OCI-LY1 (cell line): ENCODE measurements around the gene COA5.
A peak's percentile ranks its signal among the peaks of the same experiment; 100 is the strongest.

Source experiments
- H2AFZ ChIP-seq: fragments of 200-600 bp; sonication (generic), shearing (Covaris generic); 2 replicates; pipeline ENCODE4 v1.6.0; 2014; ENCODE audit warnings: antibody characterized with exemption, mild to moderate bottlenecking, low read length
- H3F3A ChIP-seq: fragments of 200-600 bp; sonication (generic), shearing (Covaris generic); 2 replicates; pipeline ENCODE4 v1.6.0; 2014; ENCODE audit warnings: mild to moderate bottlenecking, antibody characterized with exemption, low read length, moderate library complexity; ENCODE audit not compliant: insufficient read depth
- H3K27ac ChIP-seq: fragments of 200-600 bp; sonication (generic); 2 replicates; pipeline ENCODE4 v1.5.1; 2014; ENCODE audit warnings: low read length, mixed run types, mild to moderate bottlenecking, low read depth; ENCODE audit not compliant: poor library complexity, severe bottlenecking
- H3K27me3 ChIP-seq: fragments of 200-600 bp; sonication (generic); 2 replicates; pipeline ENCODE4 v1.6.0; 2014; ENCODE audit warnings: antibody characterized with exemption, mild to moderate bottlenecking, low read length, moderate library complexity; ENCODE audit not compliant: insufficient read depth
- H3K36me3 ChIP-seq: fragments of 200-600 bp; sonication (generic); 2 replicates; pipeline ENCODE4 v1.6.1; 2014; ENCODE audit warnings: mild to moderate bottlenecking, antibody characterized with exemption, low read length, moderate library complexity, mixed read lengths; ENCODE audit not compliant: insufficient read depth
- H3K4me1 ChIP-seq: fragments of 200-600 bp; sonication (generic); 2 replicates; pipeline ENCODE4 v1.5.1; 2014; ENCODE audit warnings: mild to moderate bottlenecking, low read length, moderate library complexity; ENCODE audit not compliant: insufficient read depth, severe bottlenecking
- H3K4me2 ChIP-seq: fragments of 200-600 bp; sonication (generic), shearing (Covaris generic); 2 replicates; pipeline ENCODE4 v1.6.1; 2014; ENCODE audit warnings: low read length
- H3K4me3 ChIP-seq: fragments of 200-600 bp; sonication (generic); 2 replicates; pipeline ENCODE4 v1.5.1; 2014; ENCODE audit warnings: low read length, low read depth, mild to moderate bottlenecking, mixed read lengths; ENCODE audit not compliant: poor library complexity, severe bottlenecking
- H3K79me2 ChIP-seq: fragments of 200-600 bp; shearing (Covaris generic); 2 replicates; pipeline ENCODE4 v1.6.1; 2016; ENCODE audit warnings: mixed run types, low read length, mixed read lengths; ENCODE audit not compliant: insufficient read depth
- H3K9ac ChIP-seq: fragments of 200-600 bp; sonication (generic), shearing (Covaris generic); 2 replicates; pipeline ENCODE4 v1.6.1; 2014; ENCODE audit warnings: mild to moderate bottlenecking, low read length, mixed read lengths
- H3K9me2 ChIP-seq: fragments of 200-600 bp; sonication (generic), shearing (Covaris generic); 2 replicates; pipeline ENCODE4 v1.6.1; 2014; ENCODE audit warnings: low read depth, mild to moderate bottlenecking, low read length, mixed read lengths
- H3K9me3 ChIP-seq: fragments of 200-600 bp; shearing (Covaris generic); 2 replicates; pipeline ENCODE4 v1.6.1; 2014; ENCODE audit warnings: low read length, mixed read lengths
- H4K20me1 ChIP-seq: fragments of 200-600 bp; sonication (generic), shearing (Covaris generic); 2 replicates; pipeline ENCODE4 v1.6.0; 2016; ENCODE audit warnings: mild to moderate bottlenecking, low read length; ENCODE audit not compliant: insufficient read depth
- CTCF ChIP-seq: fragments of 200-600 bp; sonication (generic), shearing (Covaris generic); IDR thresholded peaks from 2 replicates; pipeline ENCODE4 v1.5.1; 2017; ENCODE audit warnings: mild to moderate bottlenecking, antibody characterized with exemption, low read length, moderate library complexity, mixed read lengths
- EZH2 ChIP-seq: fragments of 200-600 bp; sonication (generic), shearing (Covaris generic); IDR thresholded peaks from 2 replicates; pipeline ENCODE4 v1.8.0; 2017; ENCODE audit warnings: borderline replicate concordance, mixed run types, mild to moderate bottlenecking, antibody characterized with exemption, low read length, moderate library complexity, mixed read lengths

Gene COA5

GRCh38 chr2:98623657-98624056, 15.3 kb upstream of the COA5 start:
- Histone ChIP-seq H3K27me3 (no peaks in the 10 kb centered on the region), H2AFZ (no peak overlapping the region), H3K9ac (no peak overlapping the region), H3F3A (no peaks in the 10 kb centered on the region), H3K4me3 (no peak overlapping the region), H3K9me2 (no peaks in the 10 kb centered on the region), H4K20me1 (no peaks in the 10 kb centered on the region), H3K9me3 (no peaks in the 10 kb centered on the region), H3K4me1 (peaks cover 14% of the 10 kb centered on the region), H3K79me2 (no peaks in the 10 kb centered on the region), H3K27ac (no peak overlapping the region), H3K4me2 (peak overlapping the region; percentile 20; the same call in 1 of the 2 replicates), H3K36me3 (no peaks in the 10 kb centered on the region)
- TF ChIP-seq EZH2 (no peak), CTCF (no peak)

GRCh38 chr2:98617149-98617548, 8.8 kb upstream of the COA5 start:
- Histone ChIP-seq H2AFZ (no peak overlapping the region), H3K79me2 (no peaks in the 10 kb centered on the region), H3K4me1 (no peaks in the 10 kb centered on the region), H3K9me2 (no peaks in the 10 kb centered on the region), H3K36me3 (peaks cover 55% of the 10 kb centered on the region), H3K9me3 (no peaks in the 10 kb centered on the region), H3K9ac (no peak overlapping the region), H4K20me1 (no peaks in the 10 kb centered on the region), H3K4me2 (no peak overlapping the region), H3F3A (no peaks in the 10 kb centered on the region), H3K27ac (no peak overlapping the region), H3K27me3 (no peaks in the 10 kb centered on the region), H3K4me3 (no peak overlapping the region)
- TF ChIP-seq CTCF (no peak), EZH2 (no peak)

- no peaks in the 10 kb centered on the region for H3K9me3 ChIP-seq
- H3K27ac ChIP-seq: no peak overlapping the region
- H3K27me3 ChIP-seq: no peaks in the 10 kb centered on the region
- no peaks in the 10 kb centered on the region for H4K20me1 ChIP-seq
- H3K9me2 ChIP-seq: no peaks in the 10 kb centered on the region
- no peak overlapping the region for H2AFZ ChIP-seq
- no peak overlapping the region for H3K4me3 ChIP-seq
- H3F3A ChIP-seq: no peaks in the 10 kb centered on the region
- H3K9ac ChIP-seq: no peak overlapping the region
- TF ChIP-seq EZH2 (no peak), CTCF (no peak)
- peaks cover 6% of the 10 kb centered on the region for H3K4me1 ChIP-seq
- peaks cover 70% of the 10 kb centered on the region for H3K36me3 ChIP-seq
- no peak overlapping the region for H3K4me2 ChIP-seq
- H3K79me2 ChIP-seq: no peaks in the 10 kb centered on the region
These were observed 7.2 kb upstream of the COA5 start for GRCh38 chr2:98615481-98615880.
